ENCODE measurements around the gene CTNNA3.

- TF ChIP-seq CTCF (conservative IDR thresholded peaks at IDR 0.05; ENCODE audit: low read length) (no peak), EZH2phosphoT487 (IDR thresholded peaks at IDR 0.05; ENCODE audit: borderline replicate concordance) (no peak)
Measured at GRCh38 chr10:66244953-66245352, 1451.0 kb downstream of the CTNNA3 start.
